Esophagus muscularis mucosa (tissue), 3 donors: ENCODE data around the gene ARFGAP3.

Experiments used
- CTCF ChIP-seq, 3 experiments: fragments of 200-600 bp in 2 of 3; fragments of 450-650 bp in 1 of 3; sonication (generic) in 2 of 3; IDR thresholded peaks; one replicate each; pipeline ENCODE4 v1.5.1; 2017 to 2019; ENCODE audit warnings: antibody characterized with exemption in 3 of 3, mild to moderate bottlenecking in 2 of 3, moderate library complexity in 1 of 3
- POLR2AphosphoS5 ChIP-seq, 2 donors: sonication (generic); formaldehyde crosslinking; IDR thresholded peaks; one replicate each; pipeline ENCODE4 v1.6.1; 2017; ENCODE audit warnings: antibody characterized with exemption in 2 of 2

- TF ChIP-seq CTCF (IDR thresholded peaks at IDR 0.05) (no peak), POLR2AphosphoS5 (IDR thresholded peaks at IDR 0.05) (peak in 1 of 2 donors; percentile 22)
Observed at GRCh38 chr22:42769574-42770447, 87.3 kb downstream of the ARFGAP3 start.
